BLaER1 treated with 17β-estradiol and CSF1 and Interleukin-3, amounts not matched to agents 10 nM and 100 nM (cell line): ENCODE data around the gene NQO1.

ENCODE experiments used
- H3K27ac ChIP-seq, 11 experiments: shearing (Covaris generic); formaldehyde crosslinking; 2 replicates each; pipeline ENCODE4 v1.8.1; 2022
- H3K27me3 ChIP-seq, 11 experiments: shearing (Covaris generic); formaldehyde crosslinking; 2 replicates each; pipeline ENCODE4 v1.8.1; 2022
- H3K36me3 ChIP-seq, 11 experiments: shearing (Covaris generic); formaldehyde crosslinking; 2 replicates each; pipeline ENCODE4 v1.8.1; 2022
- H3K4me1 ChIP-seq, 10 experiments: shearing (Covaris generic); formaldehyde crosslinking; 2 replicates each; pipeline ENCODE4 v1.8.1; 2022
- H3K4me2 ChIP-seq, 11 experiments: shearing (Covaris generic); formaldehyde crosslinking; 2 replicates each; pipeline ENCODE4 v1.8.1; 2022
- H3K4me3 ChIP-seq, 10 experiments: shearing (Covaris generic); formaldehyde crosslinking; 2 replicates each; pipeline ENCODE4 v1.8.1; 2022
- H3K9ac ChIP-seq, 11 experiments: shearing (Covaris generic); formaldehyde crosslinking; 2 replicates each; pipeline ENCODE4 v1.8.1; 2022
- H3K9me3 ChIP-seq, 11 experiments: shearing (Covaris generic); formaldehyde crosslinking; replicated peaks in 1 of 11; 2 replicates each; pipeline ENCODE4 v1.8.1; 2022
- H4K20me1 ChIP-seq, 11 experiments: shearing (Covaris generic); formaldehyde crosslinking; 2 replicates each; pipeline ENCODE4 v1.8.1; 2022
- Cebpa-rat ChIP-seq, 11 experiments: shearing (Covaris generic); IDR thresholded peaks; 2 replicates each; pipeline ENCODE4 v1.8.1; 2022

The NQO1 gene

DNA sequence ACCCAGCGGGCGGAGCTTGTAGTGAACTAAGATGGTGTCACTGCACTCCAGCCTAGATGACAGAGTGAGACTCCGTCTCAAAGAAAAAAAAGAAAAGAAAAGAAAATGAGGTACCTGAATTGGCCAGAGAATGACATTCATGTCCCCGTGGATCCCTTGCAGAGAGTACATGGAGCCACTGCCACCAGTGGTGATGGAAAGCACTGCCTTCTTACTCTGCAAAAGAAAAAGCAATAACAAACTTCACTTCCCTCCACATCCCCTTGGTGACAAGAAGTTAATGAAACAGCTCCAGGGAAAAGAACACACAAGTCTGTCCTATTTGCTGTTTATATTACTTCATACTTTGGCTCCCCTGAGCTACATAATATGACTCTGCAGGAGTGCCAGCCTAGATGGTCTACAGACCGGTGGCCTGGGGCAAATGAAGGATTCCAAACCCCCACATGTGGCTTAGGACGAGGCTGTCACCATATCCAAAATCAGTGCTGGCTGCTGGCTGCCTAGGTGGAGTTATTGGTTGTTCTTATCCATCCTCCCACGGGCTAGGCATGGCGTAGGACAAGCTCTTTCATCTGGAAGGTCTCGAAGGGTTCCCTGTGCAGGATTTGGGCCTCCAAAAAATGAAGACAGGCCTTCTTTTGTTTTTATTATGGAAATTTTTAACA is 13.3 kb downstream of the NQO1 start:
- Histone ChIP-seq H3K4me3 (no peak overlapping the region), H3K36me3 (peaks cover 22 to 95% (median 78%) of the 10 kb centered on the region in 11 experiments; a peak in 21 of 22 replicates), H3K9ac (no peak overlapping the region), H3K27me3 (no peaks in the 10 kb centered on the region), H3K9me3 (no peaks in the 10 kb centered on the region), H4K20me1 (peaks cover 0 to 12% (median 0%) of the 10 kb centered on the region in 11 experiments; a peak in 2 of 22 replicates), H3K4me2 (no peak overlapping the region), H3K27ac (no peak overlapping the region), H3K4me1 (no peaks in the 10 kb centered on the region)
- no peak for TF ChIP-seq Cebpa-rat (IDR thresholded peaks at IDR 0.05)

DNA sequence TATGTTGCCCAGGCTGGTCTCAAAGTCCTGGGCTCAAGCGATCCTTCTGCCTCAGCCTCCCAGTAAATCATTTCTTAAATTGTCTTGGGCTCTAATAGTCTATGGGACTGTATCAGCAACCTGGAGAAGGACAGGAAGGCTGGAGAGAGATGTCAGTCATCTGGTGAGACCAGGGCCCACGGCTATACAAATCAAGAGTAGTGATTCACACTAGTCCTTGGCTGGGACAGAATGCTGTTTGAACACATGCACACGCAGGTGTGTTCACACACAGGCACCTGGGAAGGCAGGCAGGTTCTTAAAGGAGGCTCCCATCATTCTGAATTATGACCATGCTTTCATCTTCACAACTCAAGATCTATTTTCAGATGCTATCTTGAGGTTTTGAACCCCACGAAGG is 14.1 kb downstream of the NQO1 start:
- Histone ChIP-seq H3K27ac (no peak overlapping the region), H3K4me1 (no peaks in the 10 kb centered on the region), H4K20me1 (peaks cover 0 to 14% (median 0%) of the 10 kb centered on the region in 11 experiments; a peak in 1 of 22 replicates), H3K4me2 (no peak overlapping the region), H3K9ac (no peak overlapping the region), H3K36me3 (peaks cover 22 to 95% (median 78%) of the 10 kb centered on the region in 11 experiments; a peak in 21 of 22 replicates), H3K4me3 (no peak overlapping the region), H3K27me3 (no peaks in the 10 kb centered on the region), H3K9me3 (no peaks in the 10 kb centered on the region)
- no peak for TF ChIP-seq Cebpa-rat (IDR thresholded peaks at IDR 0.05)

DNA sequence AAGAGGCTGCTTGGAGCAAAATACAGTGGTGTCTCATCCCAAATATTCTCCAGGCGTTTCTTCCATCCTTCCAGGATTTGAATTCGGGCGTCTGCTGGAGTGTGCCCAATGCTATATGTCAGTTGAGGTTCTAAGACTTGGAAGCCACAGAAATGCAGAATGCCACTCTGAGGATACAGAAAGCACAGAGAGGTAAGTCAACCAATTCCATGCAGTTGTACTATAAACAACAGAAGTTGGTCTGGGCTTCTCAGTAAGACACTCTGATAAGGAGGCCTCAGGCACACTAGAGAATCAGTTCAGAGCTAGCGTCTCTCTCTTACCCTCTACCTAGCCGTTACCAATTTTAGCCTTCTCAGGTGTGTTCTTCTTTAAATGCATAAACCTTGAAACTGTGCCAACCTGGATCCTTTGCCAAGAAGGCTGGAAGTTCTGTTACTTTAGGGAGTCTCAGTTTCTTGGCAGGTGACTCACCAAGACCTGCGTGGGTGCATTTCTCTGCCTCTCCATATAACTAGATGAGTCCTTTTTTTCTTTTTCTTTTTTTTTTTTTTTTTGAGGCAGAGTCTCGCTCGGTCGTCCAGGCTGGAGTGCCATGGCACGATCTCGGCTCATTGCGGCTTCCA is 15.1 kb downstream of the NQO1 start:
- no peaks in the 10 kb centered on the region for H3K9me3 ChIP-seq
- no peak overlapping the region for H3K4me2 ChIP-seq
- TF ChIP-seq Cebpa-rat (IDR thresholded peaks at IDR 0.05) = no peak
- no peak overlapping the region for H3K27ac ChIP-seq
- peaks cover 0 to 14% (median 0%) of the 10 kb centered on the region in 11 experiments; a peak in 1 of 22 replicates for H4K20me1 ChIP-seq
- H3K36me3 ChIP-seq = peaks cover 22 to 95% (median 68%) of the 10 kb centered on the region in 11 experiments; a peak in 21 of 22 replicates
- no peaks in the 10 kb centered on the region for H3K27me3 ChIP-seq
- no peaks in the 10 kb centered on the region for H3K4me1 ChIP-seq
- peak overlapping the region in 1 of 11 experiments; percentile 17; a peak in 1 of 22 replicates for H3K9ac ChIP-seq
- H3K4me3 ChIP-seq = no peak overlapping the region

DNA sequence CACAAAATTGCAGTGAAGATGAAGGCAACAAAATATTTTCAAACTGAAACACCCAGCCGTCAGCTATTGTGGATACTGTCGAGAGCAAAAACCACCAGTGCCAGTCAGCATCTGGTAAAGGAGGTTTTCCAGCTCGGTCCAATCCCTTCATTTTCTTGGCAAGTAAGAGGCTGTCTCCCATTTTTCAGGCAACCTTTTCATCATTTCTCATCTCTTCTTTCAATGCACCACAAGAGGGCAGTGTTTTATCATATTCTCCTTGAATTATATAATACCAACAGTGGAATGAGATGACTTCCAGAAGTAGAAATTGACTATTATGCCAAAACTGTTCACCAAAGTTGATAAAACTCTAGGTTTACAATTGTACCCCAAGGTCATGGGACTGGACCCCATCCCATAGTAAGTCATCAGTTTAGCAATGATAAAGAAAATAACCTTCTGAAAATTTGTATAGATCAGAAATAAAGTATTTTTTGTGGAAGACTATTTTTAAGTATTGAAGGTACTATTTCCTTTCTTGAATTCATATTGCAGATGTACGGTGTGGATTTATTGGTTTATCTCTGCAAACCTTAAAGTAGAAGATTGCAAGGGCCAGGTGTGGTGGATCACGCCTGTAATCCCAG is 16.8 kb downstream of the NQO1 start:
- H3K4me2 ChIP-seq = no peak overlapping the region

GRCh38 chr16:69707920-69708683 is 18.3 kb downstream of the NQO1 start:
- H3K4me3 ChIP-seq = no peak overlapping the region
- H3K27ac ChIP-seq = no peak overlapping the region
- peaks cover 0 to 14% (median 0%) of the 10 kb centered on the region in 11 experiments; a peak in 3 of 22 replicates for H4K20me1 ChIP-seq
- no peak for TF ChIP-seq Cebpa-rat (IDR thresholded peaks at IDR 0.05)
- no peaks in the 10 kb centered on the region for H3K9me3 ChIP-seq
- H3K4me1 ChIP-seq = no peaks in the 10 kb centered on the region
- no peaks in the 10 kb centered on the region for H3K27me3 ChIP-seq
- H3K36me3 ChIP-seq = peaks cover 20 to 93% (median 69%) of the 10 kb centered on the region in 11 experiments; a peak in 21 of 22 replicates
- 0 out of 22 replicates have a peak overlapping the region, but pooled peaks of 1 of the 11 experiments have one; percentile 16 for H3K9ac ChIP-seq
- no peak overlapping the region for H3K4me2 ChIP-seq

More for the DNA sequence above, 16.8 kb downstream of the NQO1 start:
- H3K9ac ChIP-seq = no peak overlapping the region
- TF ChIP-seq Cebpa-rat (IDR thresholded peaks at IDR 0.05) = no peak
- H4K20me1 ChIP-seq = peaks cover 0 to 14% (median 0%) of the 10 kb centered on the region in 11 experiments; a peak in 2 of 22 replicates
- H3K27ac ChIP-seq = no peak overlapping the region
- H3K36me3 ChIP-seq = peaks cover 23 to 93% (median 65%) of the 10 kb centered on the region in 11 experiments; a peak in 21 of 22 replicates
- H3K9me3 ChIP-seq = no peaks in the 10 kb centered on the region
- H3K4me1 ChIP-seq = no peaks in the 10 kb centered on the region
- H3K4me3 ChIP-seq = no peak overlapping the region
- no peaks in the 10 kb centered on the region for H3K27me3 ChIP-seq

DNA sequence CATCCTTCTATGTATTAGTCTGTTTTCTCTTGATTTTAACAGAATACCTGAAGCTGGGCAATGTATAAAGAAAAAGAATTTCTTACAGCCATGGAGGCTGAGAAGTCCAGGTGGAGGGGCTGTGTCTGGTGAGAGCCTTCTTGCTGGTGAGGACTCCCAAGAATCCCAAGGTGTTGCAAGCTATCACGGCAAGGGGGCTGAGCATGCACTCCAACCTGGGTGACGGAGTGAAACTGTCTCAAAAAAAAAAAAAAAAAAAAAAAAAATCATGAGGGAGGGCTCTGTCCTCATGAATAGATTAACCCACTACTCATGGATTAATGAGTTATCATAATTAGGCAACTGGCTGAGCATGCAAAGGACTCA is 19.4 kb downstream of the NQO1 start:
- H3K27me3 ChIP-seq = no peaks in the 10 kb centered on the region
- TF ChIP-seq Cebpa-rat (IDR thresholded peaks at IDR 0.05) = no peak
- no peaks in the 10 kb centered on the region for H3K4me1 ChIP-seq
- no peak overlapping the region for H3K9ac ChIP-seq
- no peaks in the 10 kb centered on the region for H3K9me3 ChIP-seq
- no peak overlapping the region for H3K4me3 ChIP-seq
- H3K27ac ChIP-seq = no peak overlapping the region
- H3K36me3 ChIP-seq = peaks cover 13 to 93% (median 65%) of the 10 kb centered on the region in 11 experiments; a peak in 21 of 22 replicates
- H4K20me1 ChIP-seq = peaks cover 0 to 24% (median 0%) of the 10 kb centered on the region in 11 experiments; a peak in 3 of 22 replicates
- no peak overlapping the region for H3K4me2 ChIP-seq

DNA sequence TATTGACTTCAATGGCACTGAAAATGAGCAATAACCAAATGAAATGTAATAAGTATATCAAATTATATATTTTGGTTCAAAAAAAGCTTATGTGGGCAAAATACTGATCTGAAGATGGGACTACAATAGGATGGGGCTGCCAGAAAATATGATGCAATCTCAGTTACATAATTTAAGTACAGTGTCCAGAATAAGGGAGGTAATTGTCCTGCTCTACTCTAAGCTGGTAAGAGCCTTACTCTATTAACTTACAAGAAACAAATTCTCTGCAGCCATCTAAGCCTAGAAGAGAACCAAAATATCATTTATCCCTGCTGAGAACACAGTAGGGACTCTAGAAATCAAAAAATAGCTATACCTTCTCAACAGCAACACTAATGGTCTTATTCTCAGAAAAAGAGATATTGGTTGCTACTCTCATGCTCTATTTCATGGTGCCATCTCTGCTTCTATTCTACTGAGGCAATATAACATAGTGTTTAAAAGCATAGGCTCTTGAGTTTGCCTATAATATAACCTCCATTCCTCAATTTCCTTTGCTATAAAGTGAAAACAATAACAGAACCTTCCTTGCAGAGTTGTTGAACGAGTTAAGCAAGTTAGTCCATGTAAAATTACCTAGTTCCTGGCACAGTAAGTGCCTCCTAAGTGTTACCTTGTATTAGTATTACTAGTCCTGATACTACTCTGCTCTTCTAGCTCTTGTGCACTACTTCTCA is 19.9 kb downstream of the NQO1 start:
- H3K27ac ChIP-seq = no peak overlapping the region
- H4K20me1 ChIP-seq = peaks cover 0 to 29% (median 0%) of the 10 kb centered on the region in 11 experiments; a peak in 3 of 22 replicates
- no peak overlapping the region for H3K4me3 ChIP-seq
- H3K4me1 ChIP-seq = no peaks in the 10 kb centered on the region
- no peaks in the 10 kb centered on the region for H3K9me3 ChIP-seq
- H3K9ac ChIP-seq = no peak overlapping the region
- no peaks in the 10 kb centered on the region for H3K27me3 ChIP-seq
- TF ChIP-seq Cebpa-rat (IDR thresholded peaks at IDR 0.05) = no peak; a peak in 1 of 22 replicates
- H3K36me3 ChIP-seq = peaks cover 15 to 93% (median 62%) of the 10 kb centered on the region in 11 experiments; a peak in 21 of 22 replicates
- H3K4me2 ChIP-seq = no peak overlapping the region

DNA sequence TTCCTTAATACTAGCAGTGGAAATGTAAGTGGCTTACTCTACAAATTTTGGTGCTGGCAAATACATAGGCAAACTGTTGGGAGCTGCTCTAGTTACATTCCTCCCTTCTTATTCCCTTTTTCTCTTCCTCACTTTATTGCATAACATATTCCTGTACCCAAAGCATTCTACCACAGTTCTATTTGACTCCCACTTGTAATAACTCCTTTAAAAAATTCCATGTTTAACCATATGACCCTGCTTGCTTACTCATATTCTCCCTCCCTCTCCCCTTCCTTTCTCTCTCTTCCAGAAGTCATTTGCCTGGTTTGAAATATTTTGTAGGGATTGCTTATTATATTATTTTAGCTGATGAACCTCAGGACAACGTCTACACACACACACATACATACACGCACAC is 22.7 kb downstream of the NQO1 start:
- Histone ChIP-seq H3K4me2 (no peak overlapping the region), H3K9ac (no peak overlapping the region), H3K4me3 (no peak overlapping the region), H3K9me3 (no peaks in the 10 kb centered on the region), H4K20me1 (peaks cover 0 to 48% (median 0%) of the 10 kb centered on the region in 11 experiments; a peak in 3 of 22 replicates), H3K27ac (no peak overlapping the region), H3K27me3 (no peaks in the 10 kb centered on the region), H3K36me3 (peaks cover 22 to 98% (median 63%) of the 10 kb centered on the region in 11 experiments), H3K4me1 (no peaks in the 10 kb centered on the region)
- no peak for TF ChIP-seq Cebpa-rat (IDR thresholded peaks at IDR 0.05)
